Brain microvascular endothelial cell (primary cell): Measurements from ENCODE around the gene CLEC1A.

ENCODE experiments used
- DNase-seq: peaks from one replicate; pipeline ENCODE4 v3.0.0-alpha.2; 2020
- H3K27ac ChIP-seq: fragments of 250-450 bp; sonication (Bioruptor Pico); 2 replicates; pipeline ENCODE4 v1.5.1; 2020; ENCODE audit warnings: mild to moderate bottlenecking, moderate library complexity
- H3K27me3 ChIP-seq: fragments of 250-450 bp; sonication (Bioruptor Pico); replicated peaks from 2 replicates; pipeline ENCODE4 v1.5.1; 2020; ENCODE audit warnings: mild to moderate bottlenecking
- H3K36me3 ChIP-seq: fragments of 250-450 bp; sonication (Bioruptor Pico); replicated peaks from 2 replicates; pipeline ENCODE4 v1.5.1; 2020; ENCODE audit warnings: mild to moderate bottlenecking
- H3K4me3 ChIP-seq: 2 replicates; pipeline ENCODE4 v1.5.1; 2011; ENCODE audit warnings: low read depth, mild to moderate bottlenecking, control low read depth, low read length, moderate library complexity
- in situ Hi-C: cut with HindIII; loops from 2 replicates; pipeline ENCODE4 v1.10.0; 2017; ENCODE audit warnings: low sequenced_read_pairs, low pct_ligation_motif_present
- TF ChIP-seq, protein P1 (sequence below): IDR thresholded peaks from 2 replicates; pipeline ENCODE4 v1.5.1; 2011; ENCODE audit warnings: low read depth, mild to moderate bottlenecking, moderate library complexity, low read length, control low read depth, inconsistent platforms; ENCODE audit errors: missing control alignments

CLEC1A gene

DNA sequence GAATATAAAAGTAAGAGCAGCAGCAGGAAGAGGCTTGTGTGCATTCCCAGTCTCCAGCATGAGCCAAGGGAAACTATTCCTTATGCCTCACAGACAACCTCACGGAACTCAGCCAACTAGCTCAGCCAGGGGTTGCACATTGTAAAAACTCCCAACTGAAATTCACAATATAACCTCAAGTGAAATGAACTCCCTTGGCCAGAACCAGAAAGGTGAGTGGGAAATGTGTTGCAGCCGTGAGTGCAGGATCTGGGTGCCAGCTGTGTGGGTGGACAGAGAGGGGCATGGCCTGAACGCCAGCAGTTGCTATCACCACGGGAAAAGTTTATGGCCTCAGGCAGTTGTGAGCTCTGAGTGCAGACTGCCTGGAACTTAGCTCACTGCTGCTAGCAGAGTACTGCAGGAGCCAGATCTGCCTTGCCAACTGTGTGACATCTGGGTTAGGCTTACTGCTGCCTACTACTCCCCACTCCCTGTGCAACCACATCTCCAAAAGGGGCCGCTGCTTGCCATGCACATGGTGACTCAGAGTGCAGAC, 2.3 kb upstream of the CLEC1A start:
- no peak for DNase-seq
- Histone ChIP-seq H3K36me3 (no peaks in the 10 kb centered on the region), H3K27ac (no peak overlapping the region), H3K27me3 (no peaks in the 10 kb centered on the region), H3K4me3 (no peak overlapping the region)
- TF ChIP-seq, protein P1, sequence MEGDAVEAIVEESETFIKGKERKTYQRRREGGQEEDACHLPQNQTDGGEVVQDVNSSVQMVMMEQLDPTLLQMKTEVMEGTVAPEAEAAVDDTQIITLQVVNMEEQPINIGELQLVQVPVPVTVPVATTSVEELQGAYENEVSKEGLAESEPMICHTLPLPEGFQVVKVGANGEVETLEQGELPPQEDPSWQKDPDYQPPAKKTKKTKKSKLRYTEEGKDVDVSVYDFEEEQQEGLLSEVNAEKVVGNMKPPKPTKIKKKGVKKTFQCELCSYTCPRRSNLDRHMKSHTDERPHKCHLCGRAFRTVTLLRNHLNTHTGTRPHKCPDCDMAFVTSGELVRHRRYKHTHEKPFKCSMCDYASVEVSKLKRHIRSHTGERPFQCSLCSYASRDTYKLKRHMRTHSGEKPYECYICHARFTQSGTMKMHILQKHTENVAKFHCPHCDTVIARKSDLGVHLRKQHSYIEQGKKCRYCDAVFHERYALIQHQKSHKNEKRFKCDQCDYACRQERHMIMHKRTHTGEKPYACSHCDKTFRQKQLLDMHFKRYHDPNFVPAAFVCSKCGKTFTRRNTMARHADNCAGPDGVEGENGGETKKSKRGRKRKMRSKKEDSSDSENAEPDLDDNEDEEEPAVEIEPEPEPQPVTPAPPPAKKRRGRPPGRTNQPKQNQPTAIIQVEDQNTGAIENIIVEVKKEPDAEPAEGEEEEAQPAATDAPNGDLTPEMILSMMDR = no peak
- in situ Hi-C loops = no loop called here

DNA sequence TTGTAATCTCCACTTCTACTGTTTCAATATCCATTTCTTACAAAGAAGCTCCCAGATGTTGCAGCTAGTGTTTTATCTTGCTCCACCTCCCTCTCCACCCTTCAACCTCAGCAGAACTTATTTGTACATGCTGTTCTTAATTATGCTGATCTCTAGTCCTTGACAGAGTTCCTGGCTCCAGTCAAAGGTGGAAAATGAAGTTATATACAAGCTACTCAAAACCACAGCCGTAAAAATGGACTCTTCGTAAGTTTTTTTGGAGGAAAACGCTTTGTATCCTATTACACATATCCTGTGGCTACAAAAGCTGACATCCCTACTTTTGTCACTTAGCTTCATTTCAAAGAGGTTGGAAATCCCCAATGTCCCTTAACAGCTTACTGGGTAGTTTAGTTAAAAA, 1.3 kb downstream of the CLEC1A start:
- H3K27ac ChIP-seq = no peak overlapping the region

GRCh38 chr12:10095971-10096370, 2.8 kb downstream of the CLEC1A start:
- no peaks in the 10 kb centered on the region for H3K36me3 ChIP-seq
- no peaks in the 10 kb centered on the region for H3K27me3 ChIP-seq
- TF ChIP-seq, protein P1 = no peak
- in situ Hi-C loops = no loop called here
- no peak overlapping the region for H3K27ac ChIP-seq
- no peak for DNase-seq
- H3K4me3 ChIP-seq = no peak overlapping the region

More for the DNA sequence above, 1.3 kb downstream of the CLEC1A start:
- TF ChIP-seq, protein P1 = no peak
- DNase-seq = no peak
- H3K27me3 ChIP-seq = no peaks in the 10 kb centered on the region
- in situ Hi-C loops = no loop called here
- no peak overlapping the region for H3K4me3 ChIP-seq
- H3K36me3 ChIP-seq = no peaks in the 10 kb centered on the region

DNA sequence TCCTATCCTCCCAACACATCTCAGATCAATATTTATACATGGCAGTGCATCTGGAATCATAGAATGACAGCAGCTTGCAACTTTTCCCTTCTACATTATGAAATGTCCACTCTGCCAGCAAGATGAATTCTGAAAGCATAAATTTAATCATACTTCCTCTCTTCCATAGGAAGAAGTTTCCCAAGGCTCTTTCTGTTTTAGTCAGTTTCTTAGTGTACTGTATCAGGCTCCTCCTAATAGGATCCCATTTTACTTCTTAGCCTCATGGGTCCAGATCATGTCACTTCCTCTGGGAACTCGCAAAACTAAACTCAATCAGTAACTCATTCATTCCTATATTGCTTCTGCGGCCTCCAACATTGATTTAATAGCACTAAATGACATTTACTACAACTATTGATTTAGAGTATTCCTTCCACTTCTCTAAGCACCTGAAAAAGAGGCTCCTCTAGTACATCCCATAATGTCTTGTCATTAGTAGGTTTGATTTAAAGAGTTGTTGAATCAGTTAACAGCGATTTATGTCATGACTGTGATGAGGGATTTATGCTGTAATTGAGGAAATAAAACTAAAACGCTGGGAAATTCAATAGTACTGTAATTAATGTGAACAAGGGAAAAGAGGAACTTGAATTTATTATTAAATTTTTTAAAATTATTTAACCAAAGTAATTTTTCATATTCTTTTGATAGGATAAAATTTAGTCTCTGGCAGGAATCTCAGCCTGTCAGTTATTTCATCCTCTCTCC, 4.0 kb downstream of the CLEC1A start:
- Histone ChIP-seq H3K36me3 (no peaks in the 10 kb centered on the region), H3K4me3 (no peak overlapping the region), H3K27me3 (no peaks in the 10 kb centered on the region), H3K27ac (no peak overlapping the region)
- TF ChIP-seq, protein P1 = no peak
- in situ Hi-C loops = no loop called here
- no peak for DNase-seq

GRCh38 chr12:10088955-10089900, 9.6 kb downstream of the CLEC1A start:
- TF ChIP-seq, protein P1 = no peak
- Histone ChIP-seq H3K27ac (no peak overlapping the region), H3K36me3 (no peaks in the 10 kb centered on the region), H3K27me3 (no peaks in the 10 kb centered on the region), H3K4me3 (no peak overlapping the region)
- DNase-seq = no peak
- in situ Hi-C loops = no loop called here
